ENCODE data around the gene IGFL4.

DNA sequence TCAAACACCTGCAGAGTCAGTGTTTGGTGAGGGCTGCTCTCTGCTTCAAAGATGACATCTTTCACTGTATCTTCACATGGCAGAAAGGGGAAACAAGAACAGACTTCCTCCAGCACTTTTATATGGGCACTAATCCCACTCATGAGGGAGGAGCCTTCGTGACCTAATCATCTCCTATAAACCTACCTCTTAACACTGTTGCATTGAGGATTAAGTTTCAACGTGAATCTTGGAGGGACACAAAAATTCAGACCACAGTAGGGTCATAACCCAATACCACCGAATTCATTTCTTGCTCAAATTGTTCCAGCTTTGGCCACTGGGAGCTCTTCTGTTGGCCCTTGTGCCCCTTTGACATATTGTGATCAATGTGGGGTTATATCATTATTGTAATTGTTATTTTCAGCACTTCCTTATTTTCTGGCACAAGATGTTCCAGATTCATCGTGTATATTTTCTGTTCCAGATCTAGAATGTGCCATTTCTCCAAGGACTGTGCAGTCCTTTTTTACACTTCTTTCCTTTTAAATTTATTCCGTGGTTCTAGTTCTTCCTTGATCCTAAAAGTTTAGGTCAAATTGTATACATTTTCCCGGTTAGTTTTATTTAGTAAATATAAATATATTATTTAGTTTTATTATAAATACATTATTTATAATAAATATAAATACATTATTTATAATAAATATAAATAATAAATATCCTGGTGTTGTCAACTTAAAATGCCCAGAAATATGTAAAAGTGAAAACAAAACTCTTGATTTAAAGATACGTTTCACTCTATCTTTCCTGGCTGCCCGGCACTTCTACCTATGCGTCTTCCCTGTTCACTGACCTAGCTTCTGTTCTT, 35.5 kb upstream of the IGFL4 start:
- TF ChIP-seq ZNF660 (tag by site-specific recombination; IDR thresholded peaks at IDR 0.05): no peak
- TF ChIP-seq, protein P1, sequence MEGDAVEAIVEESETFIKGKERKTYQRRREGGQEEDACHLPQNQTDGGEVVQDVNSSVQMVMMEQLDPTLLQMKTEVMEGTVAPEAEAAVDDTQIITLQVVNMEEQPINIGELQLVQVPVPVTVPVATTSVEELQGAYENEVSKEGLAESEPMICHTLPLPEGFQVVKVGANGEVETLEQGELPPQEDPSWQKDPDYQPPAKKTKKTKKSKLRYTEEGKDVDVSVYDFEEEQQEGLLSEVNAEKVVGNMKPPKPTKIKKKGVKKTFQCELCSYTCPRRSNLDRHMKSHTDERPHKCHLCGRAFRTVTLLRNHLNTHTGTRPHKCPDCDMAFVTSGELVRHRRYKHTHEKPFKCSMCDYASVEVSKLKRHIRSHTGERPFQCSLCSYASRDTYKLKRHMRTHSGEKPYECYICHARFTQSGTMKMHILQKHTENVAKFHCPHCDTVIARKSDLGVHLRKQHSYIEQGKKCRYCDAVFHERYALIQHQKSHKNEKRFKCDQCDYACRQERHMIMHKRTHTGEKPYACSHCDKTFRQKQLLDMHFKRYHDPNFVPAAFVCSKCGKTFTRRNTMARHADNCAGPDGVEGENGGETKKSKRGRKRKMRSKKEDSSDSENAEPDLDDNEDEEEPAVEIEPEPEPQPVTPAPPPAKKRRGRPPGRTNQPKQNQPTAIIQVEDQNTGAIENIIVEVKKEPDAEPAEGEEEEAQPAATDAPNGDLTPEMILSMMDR (tag by site-specific recombination; IDR thresholded peaks at IDR 0.05): no peak
- TF ChIP-seq, protein P2, sequence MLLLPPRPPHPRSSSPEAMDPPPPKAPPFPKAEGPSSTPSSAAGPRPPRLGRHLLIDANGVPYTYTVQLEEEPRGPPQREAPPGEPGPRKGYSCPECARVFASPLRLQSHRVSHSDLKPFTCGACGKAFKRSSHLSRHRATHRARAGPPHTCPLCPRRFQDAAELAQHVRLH (tag by site-specific recombination; IDR thresholded peaks at IDR 0.05): no peak
- TF ChIP-seq ZNF768 (tag by site-specific recombination; IDR thresholded peaks at IDR 0.05): no peak
- TF ChIP-seq, protein P3, sequence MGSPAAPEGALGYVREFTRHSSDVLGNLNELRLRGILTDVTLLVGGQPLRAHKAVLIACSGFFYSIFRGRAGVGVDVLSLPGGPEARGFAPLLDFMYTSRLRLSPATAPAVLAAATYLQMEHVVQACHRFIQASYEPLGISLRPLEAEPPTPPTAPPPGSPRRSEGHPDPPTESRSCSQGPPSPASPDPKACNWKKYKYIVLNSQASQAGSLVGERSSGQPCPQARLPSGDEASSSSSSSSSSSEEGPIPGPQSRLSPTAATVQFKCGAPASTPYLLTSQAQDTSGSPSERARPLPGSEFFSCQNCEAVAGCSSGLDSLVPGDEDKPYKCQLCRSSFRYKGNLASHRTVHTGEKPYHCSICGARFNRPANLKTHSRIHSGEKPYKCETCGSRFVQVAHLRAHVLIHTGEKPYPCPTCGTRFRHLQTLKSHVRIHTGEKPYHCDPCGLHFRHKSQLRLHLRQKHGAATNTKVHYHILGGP (tag by site-specific recombination; IDR thresholded peaks at IDR 0.05): no peak
- TF ChIP-seq, protein P4, sequence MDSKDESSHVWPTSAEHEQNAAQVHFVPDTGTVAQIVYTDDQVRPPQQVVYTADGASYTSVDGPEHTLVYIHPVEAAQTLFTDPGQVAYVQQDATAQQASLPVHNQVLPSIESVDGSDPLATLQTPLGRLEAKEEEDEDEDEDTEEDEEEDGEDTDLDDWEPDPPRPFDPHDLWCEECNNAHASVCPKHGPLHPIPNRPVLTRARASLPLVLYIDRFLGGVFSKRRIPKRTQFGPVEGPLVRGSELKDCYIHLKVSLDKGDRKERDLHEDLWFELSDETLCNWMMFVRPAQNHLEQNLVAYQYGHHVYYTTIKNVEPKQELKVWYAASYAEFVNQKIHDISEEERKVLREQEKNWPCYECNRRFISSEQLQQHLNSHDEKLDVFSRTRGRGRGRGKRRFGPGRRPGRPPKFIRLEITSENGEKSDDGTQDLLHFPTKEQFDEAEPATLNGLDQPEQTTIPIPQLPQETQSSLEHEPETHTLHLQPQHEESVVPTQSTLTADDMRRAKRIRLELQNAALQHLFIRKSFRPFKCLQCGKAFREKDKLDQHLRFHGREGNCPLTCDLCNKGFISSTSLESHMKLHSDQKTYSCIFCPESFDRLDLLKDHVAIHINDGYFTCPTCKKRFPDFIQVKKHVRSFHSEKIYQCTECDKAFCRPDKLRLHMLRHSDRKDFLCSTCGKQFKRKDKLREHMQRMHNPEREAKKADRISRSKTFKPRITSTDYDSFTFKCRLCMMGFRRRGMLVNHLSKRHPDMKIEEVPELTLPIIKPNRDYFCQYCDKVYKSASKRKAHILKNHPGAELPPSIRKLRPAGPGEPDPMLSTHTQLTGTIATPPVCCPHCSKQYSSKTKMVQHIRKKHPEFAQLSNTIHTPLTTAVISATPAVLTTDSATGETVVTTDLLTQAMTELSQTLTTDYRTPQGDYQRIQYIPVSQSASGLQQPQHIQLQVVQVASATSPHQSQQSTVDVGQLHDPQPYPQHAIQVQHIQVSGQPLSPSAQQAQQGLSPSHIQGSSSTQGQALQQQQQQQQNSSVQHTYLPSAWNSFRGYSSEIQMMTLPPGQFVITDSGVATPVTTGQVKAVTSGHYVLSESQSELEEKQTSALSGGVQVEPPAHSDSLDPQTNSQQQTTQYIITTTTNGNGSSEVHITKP (tag by site-specific recombination; IDR thresholded peaks at IDR 0.05): no peak
- no peak for TF ChIP-seq ZBTB7A (tag by site-specific recombination; IDR thresholded peaks at IDR 0.05; ENCODE audit: low read depth)
- TF ChIP-seq, protein P5, sequence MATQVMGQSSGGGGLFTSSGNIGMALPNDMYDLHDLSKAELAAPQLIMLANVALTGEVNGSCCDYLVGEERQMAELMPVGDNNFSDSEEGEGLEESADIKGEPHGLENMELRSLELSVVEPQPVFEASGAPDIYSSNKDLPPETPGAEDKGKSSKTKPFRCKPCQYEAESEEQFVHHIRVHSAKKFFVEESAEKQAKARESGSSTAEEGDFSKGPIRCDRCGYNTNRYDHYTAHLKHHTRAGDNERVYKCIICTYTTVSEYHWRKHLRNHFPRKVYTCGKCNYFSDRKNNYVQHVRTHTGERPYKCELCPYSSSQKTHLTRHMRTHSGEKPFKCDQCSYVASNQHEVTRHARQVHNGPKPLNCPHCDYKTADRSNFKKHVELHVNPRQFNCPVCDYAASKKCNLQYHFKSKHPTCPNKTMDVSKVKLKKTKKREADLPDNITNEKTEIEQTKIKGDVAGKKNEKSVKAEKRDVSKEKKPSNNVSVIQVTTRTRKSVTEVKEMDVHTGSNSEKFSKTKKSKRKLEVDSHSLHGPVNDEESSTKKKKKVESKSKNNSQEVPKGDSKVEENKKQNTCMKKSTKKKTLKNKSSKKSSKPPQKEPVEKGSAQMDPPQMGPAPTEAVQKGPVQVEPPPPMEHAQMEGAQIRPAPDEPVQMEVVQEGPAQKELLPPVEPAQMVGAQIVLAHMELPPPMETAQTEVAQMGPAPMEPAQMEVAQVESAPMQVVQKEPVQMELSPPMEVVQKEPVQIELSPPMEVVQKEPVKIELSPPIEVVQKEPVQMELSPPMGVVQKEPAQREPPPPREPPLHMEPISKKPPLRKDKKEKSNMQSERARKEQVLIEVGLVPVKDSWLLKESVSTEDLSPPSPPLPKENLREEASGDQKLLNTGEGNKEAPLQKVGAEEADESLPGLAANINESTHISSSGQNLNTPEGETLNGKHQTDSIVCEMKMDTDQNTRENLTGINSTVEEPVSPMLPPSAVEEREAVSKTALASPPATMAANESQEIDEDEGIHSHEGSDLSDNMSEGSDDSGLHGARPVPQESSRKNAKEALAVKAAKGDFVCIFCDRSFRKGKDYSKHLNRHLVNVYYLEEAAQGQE (tag by site-specific recombination; IDR thresholded peaks at IDR 0.05): no peak
- no peak for TF ChIP-seq YY1 (tag by site-specific recombination; IDR thresholded peaks at IDR 0.05)
- TF ChIP-seq, protein P6, sequence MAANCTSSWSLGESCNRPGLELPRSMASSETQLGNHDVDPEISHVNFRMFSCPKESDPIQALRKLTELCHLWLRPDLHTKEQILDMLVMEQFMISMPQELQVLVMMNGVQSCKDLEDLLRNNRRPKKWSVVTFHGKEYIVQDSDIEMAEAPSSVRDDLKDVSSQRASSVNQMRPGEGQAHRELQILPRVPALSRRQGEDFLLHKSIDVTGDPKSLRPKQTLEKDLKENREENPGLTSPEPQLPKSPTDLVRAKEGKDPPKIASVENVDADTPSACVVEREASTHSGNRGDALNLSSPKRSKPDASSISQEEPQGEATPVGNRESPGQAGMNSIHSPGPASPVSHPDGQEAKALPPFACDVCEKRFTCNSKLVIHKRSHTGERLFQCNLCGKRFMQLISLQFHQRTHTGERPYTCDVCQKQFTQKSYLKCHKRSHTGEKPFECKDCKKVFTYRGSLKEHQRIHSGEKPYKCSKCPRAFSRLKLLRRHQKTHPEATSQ (tag by site-specific recombination; IDR thresholded peaks at IDR 0.05): no peak
- TF ChIP-seq ZNF184 (tag by site-specific recombination; IDR thresholded peaks at IDR 0.05): no peak
